GM23338 (cell line): ENCODE data around the gene PYGB. TPM values are rescaled to one million over a fixed set of nuclear protein-coding genes. Genes with fewer than 3 reads are reported as not detected.

Experiments
- ATAC-seq: fragments of 200-7000 bp; cut with Tn5 transposase; 3 replicates; pipeline ENCODE4 v1.9.1; 2020
- DNase-seq: peaks from one replicate; pipeline ENCODE4 v3.0.0-alpha.2; 2015; ENCODE audit warnings: low spot score
- H2AFZ ChIP-seq: fragments of 200-600 bp; sonication (generic); 2 replicates; pipeline ENCODE4 v1.8.0; 2016; ENCODE audit warnings: antibody characterized with exemption, mild to moderate bottlenecking, moderate library complexity
- H3F3A ChIP-seq: fragments of 200-600 bp; sonication (generic); replicated peaks from 2 replicates; pipeline ENCODE4 v1.8.0; 2017; ENCODE audit warnings: antibody characterized with exemption, mixed run types, low read depth
- H3K27ac ChIP-seq: fragments of 200-600 bp; sonication (generic); 2 replicates; pipeline ENCODE4 v1.6.1; 2016; ENCODE audit warnings: low read depth
- H3K27me3 ChIP-seq: fragments of 200-600 bp; sonication (generic); 2 replicates; pipeline ENCODE4 v1.8.0; 2016; ENCODE audit warnings: mild to moderate bottlenecking, mixed run types, moderate library complexity; ENCODE audit not compliant: insufficient read depth
- H3K36me3 ChIP-seq: fragments of 200-600 bp; sonication (generic); 2 replicates; pipeline ENCODE4 v1.8.0; 2016; ENCODE audit warnings: mild to moderate bottlenecking; ENCODE audit not compliant: insufficient read depth
- H3K4me1 ChIP-seq: fragments of 200-600 bp; sonication (generic); 2 replicates; pipeline ENCODE4 v1.8.0; 2016; ENCODE audit warnings: mild to moderate bottlenecking, moderate library complexity; ENCODE audit not compliant: insufficient read depth
- H3K4me2 ChIP-seq: fragments of 200-600 bp; sonication (generic); 2 replicates; pipeline ENCODE4 v1.7.1; 2017; ENCODE audit warnings: mixed run types
- H3K4me3 ChIP-seq: fragments of 200-600 bp; sonication (generic); 2 replicates; pipeline ENCODE4 v1.6.1; 2016; ENCODE audit warnings: mixed run types
- H3K79me2 ChIP-seq: fragments of 200-600 bp; sonication (generic); replicated peaks from 2 replicates; pipeline ENCODE4 v1.8.0; 2017; ENCODE audit warnings: mild to moderate bottlenecking; ENCODE audit not compliant: insufficient read depth
- H3K9me2 ChIP-seq: fragments of 200-600 bp; sonication (generic); 2 replicates; pipeline ENCODE4 v1.8.0; 2017; ENCODE audit not compliant: insufficient read depth
- H4K20me1 ChIP-seq: fragments of 200-600 bp; sonication (generic); replicated peaks from 2 replicates; pipeline ENCODE4 v1.8.0; 2017; ENCODE audit warnings: mild to moderate bottlenecking; ENCODE audit not compliant: insufficient read depth
- H3K27ac Mint-ChIP-seq: 2 replicates; pipeline ENCODE4 v1.8.0; 2020; ENCODE audit warnings: inconsistent platforms, mild to moderate bottlenecking, moderate library complexity, mixed read lengths
- H3K27me3 Mint-ChIP-seq: 3 replicates; pipeline ENCODE4 v1.8.0; 2022; ENCODE audit warnings: low read depth, mild to moderate bottlenecking, moderate library complexity, mixed read lengths, inconsistent platforms; ENCODE audit not compliant: insufficient read depth, poor library complexity
- H3K36me3 Mint-ChIP-seq: 3 replicates; pipeline ENCODE4 v1.8.0; 2021; ENCODE audit warnings: low read depth, mild to moderate bottlenecking, inconsistent platforms, moderate library complexity, mixed read lengths
- H3K4me1 Mint-ChIP-seq: 3 replicates; pipeline ENCODE4 v1.8.0; 2020; ENCODE audit warnings: mild to moderate bottlenecking, inconsistent platforms, mixed read lengths
- H3K4me3 Mint-ChIP-seq: 3 replicates; pipeline ENCODE4 v1.8.0; 2021; ENCODE audit warnings: moderate library complexity, mild to moderate bottlenecking, inconsistent platforms, mixed read lengths
- H3K9me3 Mint-ChIP-seq: 3 replicates; pipeline ENCODE4 v1.8.0; 2020; ENCODE audit warnings: moderate library complexity, mild to moderate bottlenecking, inconsistent platforms, mixed read lengths
- CREB1 ChIP-seq: fragments of 250-450 bp; sonication (Bioruptor Pico); IDR thresholded peaks from 2 replicates; pipeline ENCODE4 v1.5.0; 2020; ENCODE audit warnings: low read depth, mild to moderate bottlenecking, moderate library complexity
- ETS1 ChIP-seq: IDR thresholded peaks from 2 replicates; pipeline ENCODE4 v1.6.1; 2016; ENCODE audit warnings: antibody characterized with exemption
- JUNB ChIP-seq: IDR thresholded peaks from one replicate; pipeline ENCODE4 v1.6.1; 2016; ENCODE audit warnings: antibody characterized with exemption; ENCODE audit not compliant: unreplicated experiment
- POLR2AphosphoS5 ChIP-seq: IDR thresholded peaks from 2 replicates; pipeline ENCODE4 v1.6.1; 2016; ENCODE audit warnings: antibody characterized with exemption, low read depth
- STAT1 ChIP-seq: IDR thresholded peaks from one replicate; pipeline ENCODE4 v1.6.1; 2016; ENCODE audit warnings: antibody characterized with exemption; ENCODE audit not compliant: unreplicated experiment
- ZNF114 ChIP-seq: fragments of 250-450 bp; sonication (Bioruptor Pico); IDR thresholded peaks from 2 replicates; pipeline ENCODE4 v1.5.0; 2020; ENCODE audit warnings: mild to moderate bottlenecking, moderate library complexity
- ZNF462 ChIP-seq: fragments of 250-450 bp; sonication (Bioruptor Pico); IDR thresholded peaks from 2 replicates; pipeline ENCODE4 v1.5.0; 2020; ENCODE audit warnings: mild to moderate bottlenecking, moderate library complexity
- polyA plus RNA-seq: library from polyadenylated mRNA; unstranded; fragments of >200 nt; fragmentation: Nextera tagmentation; extraction: Ambion mirVana; gene quantifications from 2 replicates; pipeline ENCODE4 v1.2.1, GENCODE V29; 2016
- total RNA-seq: library from RNA; depleted of rRNA; stranded (reverse); fragments of >200 nt; shearing (Covaris generic); gene quantifications from 2 replicates; pipeline ENCODE4 v1.2.3, GENCODE V29; 2014

The PYGB gene
- total and polyA plus RNA-seq, 2 experiments from 2014 or later = 15.6 to 64.0 TPM

GRCh38 chr20:25282034-25282781, 34.3 kb downstream of the PYGB start:
- H3K79me2 ChIP-seq = no peaks in the 10 kb centered on the region
- H3K27ac ChIP-seq = no peak overlapping the region
- no peak overlapping the region for H3K4me2 ChIP-seq
- H3K36me3 Mint-ChIP-seq = peaks cover 46% of the 10 kb centered on the region
- peaks cover 2% of the 10 kb centered on the region; the same call in 1 of the 2 replicates for H3K36me3 ChIP-seq
- TF ChIP-seq POLR2AphosphoS5 = no peak
- TF ChIP-seq ZNF462 (CRISPR knock-in tag) = no peak
- no peak for TF ChIP-seq CREB1 (CRISPR knock-in tag)
- no peak for TF ChIP-seq ZNF114
- no peak overlapping the region for H3K4me3 ChIP-seq
- H3K9me3 Mint-ChIP-seq = no peaks in the 10 kb centered on the region
- no peak overlapping the region for H2AFZ ChIP-seq
- H4K20me1 ChIP-seq = no peaks in the 10 kb centered on the region
- H3K27me3 Mint-ChIP-seq = peaks cover 7% of the 10 kb centered on the region
- no peaks in the 10 kb centered on the region for H3K4me1 ChIP-seq
- DNase-seq = no peak
- H3F3A ChIP-seq = no peaks in the 10 kb centered on the region
- no peak overlapping the region for H3K4me3 Mint-ChIP-seq
- H3K9me2 ChIP-seq = no peaks in the 10 kb centered on the region
- no peak for ATAC-seq
- H3K27ac Mint-ChIP-seq = no peak overlapping the region
- H3K4me1 Mint-ChIP-seq = peaks cover 8% of the 10 kb centered on the region; the same call in 2 of the 3 replicates
- no peaks in the 10 kb centered on the region for H3K27me3 ChIP-seq

GRCh38 chr20:25282796-25283195, 34.9 kb downstream of the PYGB start:
- DNase-seq (no peak), ATAC-seq (no peak)
- H3K27me3 ChIP-seq = no peaks in the 10 kb centered on the region
- peaks cover 7% of the 10 kb centered on the region for H3K27me3 Mint-ChIP-seq
- H3K4me2 ChIP-seq = no peak overlapping the region
- peaks cover 45% of the 10 kb centered on the region for H3K36me3 Mint-ChIP-seq
- no peaks in the 10 kb centered on the region for H3F3A ChIP-seq
- H3K27ac ChIP-seq = no peak overlapping the region
- H3K4me1 Mint-ChIP-seq = peaks cover 8% of the 10 kb centered on the region; the same call in 2 of the 3 replicates
- H3K9me2 ChIP-seq = no peaks in the 10 kb centered on the region
- H4K20me1 ChIP-seq = no peaks in the 10 kb centered on the region
- no peak overlapping the region for H3K4me3 Mint-ChIP-seq
- peaks cover 2% of the 10 kb centered on the region; the same call in 1 of the 2 replicates for H3K36me3 ChIP-seq
- H3K27ac Mint-ChIP-seq = no peak overlapping the region
- H3K4me3 ChIP-seq = no peak overlapping the region
- H3K79me2 ChIP-seq = no peaks in the 10 kb centered on the region
- no peaks in the 10 kb centered on the region for H3K9me3 Mint-ChIP-seq
- H3K4me1 ChIP-seq = no peaks in the 10 kb centered on the region
- no peak overlapping the region for H2AFZ ChIP-seq
- TF ChIP-seq POLR2AphosphoS5 = no peak
- TF ChIP-seq ETS1 = no peak
- no peak for TF ChIP-seq CREB1 (CRISPR knock-in tag)
- no peak for TF ChIP-seq STAT1
- TF ChIP-seq JUNB = no peak
